Activated gamma-delta T cell treated with anti-CD3 and anti-CD28 coated beads, Interleukin-2, amount 50 U/mL, for 16 hours (primary cell): ENCODE measurements around the gene ERN2.
"Not testable (repeated sequence)": the region's sequence is repeated elsewhere in the genome, so short reads cannot be mapped to it uniquely, and the experiment has no call there.

ENCODE experiments used
- DNase-seq: peaks from one replicate; pipeline ENCODE4 v3.0.0-alpha.2; 2020; ENCODE audit warnings: low read depth

ERN2 gene

DNA sequence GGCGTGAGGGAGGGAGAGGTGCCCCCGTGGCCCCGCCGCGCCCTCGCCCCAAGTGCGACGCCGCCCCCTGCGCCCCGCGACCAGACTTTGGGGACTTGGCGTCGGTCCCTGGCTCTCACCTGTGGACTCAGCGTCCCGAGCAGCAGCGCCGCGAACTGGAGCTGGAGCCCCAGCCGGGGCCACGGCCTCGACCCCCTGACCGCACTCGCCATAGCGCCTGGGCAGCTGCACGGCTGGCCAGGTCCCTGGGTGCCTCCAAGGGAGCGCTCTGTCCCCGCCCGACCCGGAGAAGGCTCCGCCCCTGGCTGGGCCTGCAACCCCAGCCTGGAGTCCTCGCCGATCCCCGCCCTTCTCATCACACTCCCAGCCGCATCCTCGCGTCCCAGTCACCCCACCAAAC is at the start of gene ERN2:
TSS of gene ERN2 (minus strand) at position 247 of the 400 bp plus-strand sequence. CDS start at position 212, 35 bp downstream.
- DNase-seq: no peak

DNA sequence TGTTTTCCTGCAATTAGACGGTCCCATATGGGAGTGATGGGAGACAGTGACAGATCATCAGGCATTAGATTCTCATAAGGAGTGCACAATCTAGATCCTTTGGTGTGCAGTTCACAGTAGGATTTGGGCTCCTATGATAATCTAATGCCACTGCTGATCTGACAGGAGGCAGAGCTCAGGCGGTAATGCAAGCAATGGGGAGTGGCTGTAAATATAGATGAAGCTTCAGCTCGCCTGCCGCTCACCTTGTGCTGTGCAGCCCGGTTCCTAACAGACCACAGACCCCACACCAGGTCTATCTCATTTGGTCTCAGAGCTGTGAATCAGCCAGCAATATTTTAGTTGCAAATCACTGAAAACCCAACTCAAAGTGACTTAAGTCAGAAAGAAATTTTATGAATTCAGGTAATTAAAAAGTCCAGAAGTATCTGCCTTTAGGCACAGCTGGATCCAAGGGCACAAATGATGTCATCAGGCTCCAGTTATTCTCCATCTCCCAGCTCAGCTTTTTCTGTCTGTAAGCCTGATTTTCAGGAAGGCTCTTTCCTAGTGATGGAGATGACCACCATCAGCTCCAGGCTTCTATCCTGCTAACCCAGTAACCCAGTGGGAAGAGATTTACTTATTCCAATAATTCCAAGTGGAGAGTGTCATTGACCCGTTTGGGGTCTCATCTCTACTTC is 45.1 kb upstream of the ERN2 start:
- no peak for DNase-seq

DNA sequence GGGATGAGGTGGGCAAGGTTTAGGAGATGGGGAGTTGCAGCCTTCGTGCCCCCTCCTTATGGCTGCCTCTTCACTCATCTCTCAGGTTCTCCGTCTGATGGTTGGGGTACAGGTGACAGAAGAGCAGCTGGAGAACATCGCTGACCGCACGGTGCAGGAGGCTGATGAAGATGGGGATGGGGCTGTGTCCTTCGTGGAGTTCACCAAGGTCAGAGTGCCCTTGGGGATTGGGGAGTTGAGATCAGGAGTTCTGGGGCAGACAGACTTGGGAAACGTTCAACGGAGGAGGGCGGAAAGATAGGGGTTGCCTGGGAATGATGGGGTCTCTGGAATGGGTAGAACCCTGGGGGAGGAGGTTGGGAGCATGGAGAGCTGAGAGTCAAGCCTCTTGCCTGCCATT is 44.1 kb upstream of the ERN2 start:
- no peak for DNase-seq

DNA sequence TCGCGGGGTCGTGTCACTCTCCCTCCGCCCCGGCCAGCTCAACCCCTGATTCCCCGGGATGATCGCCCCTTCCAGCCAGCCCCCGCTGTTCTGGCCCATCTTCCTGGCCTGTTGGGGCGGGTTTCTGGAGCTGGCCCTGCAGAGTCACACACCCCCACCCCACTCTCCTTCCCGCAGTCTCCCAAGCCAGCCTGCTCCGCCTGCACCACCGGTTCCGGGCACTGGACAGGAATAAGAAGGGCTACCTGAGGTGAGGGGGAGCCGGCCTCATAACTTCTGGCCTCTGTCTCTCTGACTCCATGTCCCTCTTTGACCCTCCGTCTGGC is 42.4 kb upstream of the ERN2 start:
- no peak for DNase-seq

DNA sequence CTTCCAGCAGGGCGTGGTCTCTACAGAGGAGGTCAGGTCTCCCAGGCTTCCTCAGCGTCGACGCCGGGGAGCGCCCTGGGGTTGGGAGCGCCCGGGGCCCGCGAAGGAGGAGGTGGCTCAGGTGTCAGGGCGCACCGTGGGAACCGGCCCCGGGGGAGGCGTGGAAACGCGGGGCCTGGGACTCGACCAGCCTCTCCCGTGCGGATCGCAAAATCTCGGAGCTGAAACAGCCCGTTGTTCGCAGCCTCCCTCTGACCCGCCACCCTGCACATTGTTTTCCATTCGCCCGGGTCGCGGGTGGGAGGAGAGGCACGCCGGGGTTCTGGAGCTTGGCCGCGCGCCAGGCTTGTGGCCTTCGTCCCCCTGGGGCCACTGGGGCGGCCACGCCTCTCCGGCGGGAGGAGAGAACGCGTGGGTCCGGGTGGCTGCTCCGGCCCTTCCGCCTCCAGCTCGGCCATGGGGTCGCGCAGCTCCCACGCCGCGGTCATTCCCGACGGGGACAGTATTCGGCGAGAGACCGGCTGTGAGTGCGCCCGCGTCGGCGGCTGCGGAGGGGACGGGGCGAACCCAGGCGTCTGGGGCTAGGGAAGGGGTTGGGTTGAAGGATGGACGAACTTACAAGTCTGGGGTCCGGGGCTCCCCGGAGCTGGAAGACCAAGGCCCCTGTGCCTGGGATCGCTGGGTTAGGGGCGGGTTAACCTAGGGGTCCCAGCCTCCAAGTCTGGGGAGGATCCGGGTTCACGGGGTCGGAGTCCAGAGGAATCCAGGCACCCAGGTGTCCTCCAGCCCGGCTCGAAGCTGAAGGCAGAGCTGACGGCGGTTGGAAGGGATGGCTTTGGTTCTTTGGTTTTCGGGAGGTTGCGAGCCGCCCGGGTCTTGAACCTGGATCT is 41.8 kb upstream of the ERN2 start, which contains the start of gene CHP2:
TSS of gene CHP2 (plus strand) at position 433 of the 890 bp plus-strand sequence. CDS start at position 457, 24 bp downstream.
- DNase-seq: no peak

DNA sequence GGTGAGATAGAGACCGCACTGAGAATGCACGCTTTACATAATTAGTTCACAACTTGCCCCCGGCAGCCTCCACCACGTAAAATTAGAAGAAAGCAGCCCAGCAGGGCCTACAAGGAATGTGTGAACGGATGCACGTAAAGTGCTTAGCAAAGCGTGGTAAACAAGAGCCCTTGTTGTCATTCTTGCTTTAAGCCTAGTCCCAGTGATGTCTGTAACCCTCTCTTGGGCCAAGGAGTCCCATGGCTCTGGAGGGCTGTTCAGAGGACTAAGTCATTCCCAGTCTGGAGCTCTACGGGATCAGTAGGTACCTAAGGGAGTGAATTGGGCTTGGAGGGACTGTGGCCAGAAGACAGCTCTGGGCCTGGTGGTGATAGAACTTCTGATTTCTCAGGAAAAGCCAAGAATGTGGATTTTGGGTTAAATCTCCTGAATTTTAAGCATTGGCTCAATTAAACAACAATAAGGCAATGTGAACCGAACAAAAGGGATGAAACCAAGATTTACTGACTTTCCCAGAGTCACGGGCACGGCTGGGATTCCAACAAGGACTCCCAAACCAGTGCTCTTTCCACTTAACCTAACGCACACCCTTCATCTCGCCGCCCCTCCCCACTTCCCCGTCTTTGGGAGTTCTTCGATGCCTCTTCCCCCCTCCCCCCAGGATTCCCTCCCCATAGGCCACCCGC is 41.0 kb upstream of the ERN2 start:
- no peak for DNase-seq

DNA sequence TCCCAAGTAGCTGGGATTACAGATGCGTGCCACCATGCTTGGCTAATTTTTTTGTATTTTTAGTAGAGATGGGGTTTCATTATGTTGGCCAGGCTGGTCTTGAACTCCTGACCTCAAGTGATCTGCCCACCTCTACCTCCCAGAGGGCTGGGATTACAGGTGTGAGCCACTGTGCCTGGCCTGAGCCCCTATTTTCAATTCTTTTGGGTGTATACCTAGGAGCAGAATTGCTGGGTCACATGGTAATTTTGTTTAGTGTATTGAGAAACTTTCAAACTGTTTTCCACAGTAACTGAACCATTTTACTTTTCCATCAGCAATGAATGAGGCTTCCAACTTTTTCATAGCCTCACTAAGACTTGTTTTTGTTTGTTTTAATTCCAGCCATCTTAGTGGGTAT is 38.0 kb upstream of the ERN2 start:
- not testable (repeated sequence) for DNase-seq

DNA sequence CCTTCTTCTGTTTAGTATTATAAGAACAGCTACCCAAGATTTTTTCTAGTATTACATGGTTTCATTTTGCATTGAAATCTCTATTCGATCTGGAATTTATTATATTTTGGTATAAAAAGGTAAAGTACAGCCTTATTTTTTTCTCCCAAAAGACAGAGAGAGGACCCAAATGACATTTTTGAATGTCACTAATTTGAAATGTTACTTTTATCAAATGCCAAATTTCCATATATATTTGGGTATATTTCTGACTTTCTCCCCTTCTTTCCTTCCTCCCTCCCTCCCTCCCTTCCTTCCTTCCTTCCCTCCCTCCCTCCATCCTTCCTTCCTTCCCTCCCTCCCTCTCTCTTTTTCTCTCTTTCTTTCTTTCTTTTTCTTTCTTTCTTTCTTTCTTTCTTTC is 35.6 kb upstream of the ERN2 start:
- no peak for DNase-seq

DNA sequence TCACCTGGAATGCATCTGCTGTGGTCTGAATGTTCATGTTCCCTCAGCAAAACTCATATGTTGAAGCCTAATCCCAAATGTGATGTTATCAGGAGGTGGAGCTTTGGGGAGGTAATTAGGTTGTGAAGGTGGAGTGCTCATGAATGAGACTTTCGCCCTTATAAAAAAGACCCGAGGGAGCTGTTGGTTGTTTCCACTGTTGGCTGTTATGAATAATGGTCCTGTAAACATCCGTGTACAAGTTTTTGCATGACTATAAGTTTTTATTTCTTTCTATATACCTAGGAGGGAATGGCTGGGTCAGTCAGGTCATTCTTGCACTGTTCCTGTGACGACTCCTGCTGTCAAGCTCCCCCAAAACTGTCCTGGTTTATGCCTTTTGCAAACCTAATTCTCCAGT is 32.2 kb upstream of the ERN2 start:
- DNase-seq: no peak

DNA sequence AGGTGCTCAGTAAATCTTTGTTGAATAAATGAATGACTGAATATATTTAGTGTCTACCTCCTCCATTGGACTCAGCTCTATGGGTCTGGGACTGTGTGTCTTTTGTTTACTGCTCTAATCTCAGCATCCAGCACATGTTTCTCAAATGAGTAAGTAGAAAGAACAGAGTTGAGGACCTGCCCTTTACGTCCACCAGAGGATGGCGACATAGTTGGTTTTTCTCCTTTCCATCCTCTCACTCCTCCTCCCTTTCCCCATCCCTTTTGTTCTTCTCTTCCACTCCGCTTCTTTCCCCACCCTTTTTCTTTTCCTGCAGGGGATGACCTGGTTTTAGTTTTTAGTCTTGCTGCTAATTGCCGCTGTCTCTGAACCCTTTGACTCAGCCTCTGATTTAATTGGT is 29.7 kb upstream of the ERN2 start:
- DNase-seq: no peak

DNA sequence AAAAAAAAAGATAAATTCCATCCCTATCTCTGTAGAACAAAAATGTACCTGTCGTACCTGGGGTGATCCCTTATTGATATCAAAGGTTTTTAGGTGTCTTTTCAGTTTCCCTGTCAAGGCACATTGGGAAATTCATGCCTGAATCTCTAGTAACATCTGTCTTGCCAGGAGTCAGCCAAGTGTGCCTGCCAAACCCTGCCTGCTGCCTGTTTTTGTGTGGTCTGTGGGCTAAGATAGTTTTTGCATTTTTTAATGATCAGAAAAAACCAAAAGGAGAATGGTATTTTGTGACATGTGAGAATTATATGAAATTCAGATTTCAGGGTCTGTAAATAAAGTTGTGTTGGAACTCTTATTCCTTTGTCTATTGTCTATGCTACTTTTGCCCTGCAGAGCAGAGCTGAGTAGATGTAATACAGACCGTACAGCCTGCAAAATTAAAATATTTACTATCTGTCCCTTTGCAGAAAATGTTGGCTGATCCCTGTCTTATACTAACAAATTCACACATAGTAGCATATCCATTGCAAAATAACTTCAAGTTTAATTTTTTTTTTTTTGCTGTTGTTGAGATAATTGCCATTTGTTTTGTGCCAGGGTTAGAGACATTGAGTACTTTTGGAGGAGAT is 28.8 kb upstream of the ERN2 start:
- no peak for DNase-seq

DNA sequence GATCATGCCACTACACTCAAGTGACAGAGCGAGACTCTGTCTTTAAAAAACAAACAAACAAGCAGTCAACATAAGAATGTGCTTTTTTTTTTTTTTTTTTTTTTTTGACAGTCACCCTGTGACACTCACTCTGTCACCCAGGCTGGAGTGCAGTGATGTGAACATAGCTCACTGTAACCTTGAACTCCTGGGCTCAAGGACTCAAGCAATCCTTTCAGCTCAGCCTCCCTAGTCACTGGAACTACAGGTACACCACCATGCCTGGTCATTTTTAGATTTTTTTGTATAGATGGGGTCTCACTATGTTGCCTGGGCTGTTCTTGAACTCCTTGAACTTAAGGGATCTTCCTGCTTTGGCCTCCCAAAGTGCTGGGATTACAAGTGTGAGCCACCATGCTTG is 26.5 kb upstream of the ERN2 start:
- DNase-seq: no peak

DNA sequence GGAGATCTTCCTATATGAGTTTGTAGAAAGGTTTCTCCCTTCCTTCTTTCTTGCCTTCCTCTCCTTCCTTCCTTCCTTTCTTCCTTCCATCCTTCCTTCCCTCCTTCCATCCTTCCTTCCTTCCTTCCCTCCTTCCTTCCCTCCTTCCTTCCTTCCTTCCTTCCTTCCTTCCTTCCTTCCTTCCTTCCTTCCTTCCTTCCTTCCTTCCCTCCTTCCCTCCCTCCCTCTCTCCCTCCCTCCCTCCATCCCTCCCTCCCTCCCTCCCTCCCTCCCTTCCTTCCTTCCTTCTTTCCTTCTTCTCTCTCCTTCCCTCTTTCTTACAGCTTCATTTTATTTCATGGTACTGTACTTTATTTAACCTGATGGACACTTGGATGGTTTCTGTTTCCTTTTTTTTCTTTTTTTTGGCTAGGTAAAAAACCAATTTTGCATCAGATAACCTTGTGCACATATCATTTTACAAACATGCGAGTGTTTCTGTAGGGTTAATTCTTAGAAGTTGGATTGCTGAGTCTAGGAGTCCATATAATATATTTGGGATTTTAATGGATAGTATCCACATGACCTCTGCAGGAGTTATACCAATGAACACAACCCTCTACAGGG is 24.5 kb upstream of the ERN2 start:
- DNase-seq: not testable (repeated sequence)

DNA sequence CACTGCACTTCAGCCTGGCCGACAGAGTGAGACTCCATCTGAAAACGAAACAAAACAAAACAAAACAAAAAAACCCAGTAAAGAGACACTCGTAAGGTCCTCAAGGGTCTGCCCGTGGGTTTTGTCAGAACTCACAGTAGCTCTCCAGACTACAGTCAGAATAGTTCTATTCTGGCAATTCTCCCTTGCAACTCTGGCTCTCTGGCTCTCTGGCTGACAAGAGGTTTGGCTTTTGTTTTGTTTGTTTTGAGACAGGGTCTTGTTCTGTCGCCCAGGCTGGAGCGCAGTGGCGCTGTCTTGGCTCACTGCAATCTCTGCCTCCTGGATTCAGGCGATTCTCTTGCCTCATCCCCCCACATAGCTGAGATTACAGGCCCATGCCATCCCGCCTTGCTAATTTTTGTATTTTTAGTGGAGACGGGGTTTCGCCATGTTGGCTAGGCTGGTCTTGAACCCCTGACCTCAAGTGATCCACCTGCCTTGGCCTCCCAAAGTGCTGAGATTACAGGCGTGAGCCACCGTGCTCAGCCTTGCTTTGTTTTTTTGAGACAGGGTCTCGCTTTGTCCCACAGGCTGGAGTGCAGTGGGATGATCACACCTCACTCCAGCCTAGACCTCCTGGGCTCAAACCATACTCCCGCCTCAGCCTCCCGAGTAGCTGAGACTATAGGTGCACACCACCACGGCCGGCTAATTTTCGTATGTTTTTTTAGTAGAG is 21.3 kb upstream of the ERN2 start:
- DNase-seq: no peak

DNA sequence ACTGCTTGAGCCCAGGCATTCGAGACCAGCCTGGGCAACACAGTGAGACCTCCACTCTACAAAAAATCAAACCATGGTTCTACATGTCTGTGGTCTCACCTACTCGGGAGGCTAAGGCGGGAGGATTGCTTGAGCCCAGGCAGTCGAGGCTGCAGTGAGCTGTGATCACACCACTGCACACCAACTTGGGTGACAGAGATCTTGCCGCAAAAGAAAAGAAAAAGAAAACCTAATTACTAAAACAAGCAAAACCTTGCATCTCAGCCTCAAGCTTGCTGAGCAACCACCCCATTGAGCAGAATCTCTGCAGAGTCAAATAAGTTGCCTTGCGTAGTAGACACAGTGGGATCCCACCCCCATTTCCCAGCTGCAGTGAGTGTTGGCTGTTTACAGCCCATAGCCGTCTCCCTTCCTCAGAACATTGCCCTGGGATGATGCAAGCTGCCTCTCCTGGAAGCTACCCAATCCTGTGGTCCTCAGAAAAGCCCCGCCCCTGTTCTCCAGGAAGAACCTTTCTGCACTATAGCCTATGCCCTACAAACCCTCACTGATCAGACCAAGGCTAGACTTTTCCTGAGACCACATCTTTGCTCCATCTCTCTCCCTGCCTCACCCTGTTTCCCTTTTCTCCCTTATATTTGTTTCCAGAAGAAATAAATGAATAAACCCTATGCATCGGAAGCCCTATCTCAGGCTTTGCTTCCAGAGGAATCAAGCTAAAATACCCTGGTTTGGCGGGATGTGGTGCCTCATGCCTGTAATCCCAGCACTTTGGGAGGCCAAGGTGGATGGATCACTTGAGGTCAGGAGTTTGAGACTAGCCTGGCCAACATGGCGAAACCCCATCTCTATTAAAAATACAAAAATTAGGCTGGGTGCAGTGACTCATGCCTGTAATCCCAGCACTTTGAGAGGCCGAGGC is 16.7 kb upstream of the ERN2 start:
- DNase-seq: no peak

DNA sequence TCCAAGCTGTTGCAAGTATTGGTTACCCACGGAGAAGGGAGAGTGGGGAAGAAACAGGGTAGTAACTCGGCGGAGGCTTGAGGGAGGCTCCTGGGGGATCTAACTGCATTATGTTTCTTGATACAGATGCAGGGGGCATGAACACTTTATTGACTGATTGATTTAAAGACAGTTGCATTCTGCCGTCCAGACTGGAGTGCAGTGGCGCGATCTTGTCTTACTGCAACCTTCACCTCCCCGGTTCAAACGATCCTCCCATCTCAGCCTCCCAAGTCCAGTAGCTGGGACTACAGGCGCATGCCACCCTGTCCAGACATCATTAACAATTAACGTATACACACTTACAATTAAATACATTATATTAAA is 15.1 kb upstream of the ERN2 start:
- DNase-seq: no peak

DNA sequence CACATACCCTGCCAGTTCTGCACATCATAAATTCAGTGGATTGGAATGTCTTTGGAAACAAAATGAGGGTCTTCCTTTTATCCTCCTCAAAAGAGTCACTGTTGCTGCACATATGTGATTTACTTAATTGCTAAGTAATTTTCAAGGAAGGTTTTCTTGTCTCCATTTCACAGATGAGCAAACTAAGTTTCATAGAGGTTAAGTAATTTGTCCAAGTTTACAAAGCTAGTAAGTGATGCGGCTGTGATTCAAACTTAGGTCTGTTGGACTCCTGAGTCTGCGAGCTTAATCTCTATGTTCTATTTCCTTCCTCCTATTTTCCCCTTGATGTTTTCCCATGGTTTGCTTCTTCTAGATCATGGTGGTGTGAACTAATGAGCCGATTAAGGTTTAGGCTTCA is 13.7 kb upstream of the ERN2 start:
- no peak for DNase-seq

DNA sequence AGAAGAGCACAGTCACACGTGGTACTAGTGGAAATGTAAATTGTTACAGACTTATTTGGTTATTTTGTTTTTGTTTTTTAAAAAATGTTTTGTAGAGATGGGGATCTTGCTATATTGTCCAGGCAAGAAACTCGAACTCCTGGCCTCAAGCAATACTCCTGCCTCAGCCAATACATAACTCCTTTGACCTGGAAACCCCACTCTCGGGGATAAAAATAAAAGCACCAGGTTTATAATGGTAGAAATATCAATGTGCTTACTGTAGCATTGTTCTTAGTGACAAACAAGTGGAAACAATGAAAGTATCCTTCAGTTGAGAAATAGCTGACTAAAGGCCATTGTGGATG is 11.7 kb upstream of the ERN2 start:
- DNase-seq: no peak

DNA sequence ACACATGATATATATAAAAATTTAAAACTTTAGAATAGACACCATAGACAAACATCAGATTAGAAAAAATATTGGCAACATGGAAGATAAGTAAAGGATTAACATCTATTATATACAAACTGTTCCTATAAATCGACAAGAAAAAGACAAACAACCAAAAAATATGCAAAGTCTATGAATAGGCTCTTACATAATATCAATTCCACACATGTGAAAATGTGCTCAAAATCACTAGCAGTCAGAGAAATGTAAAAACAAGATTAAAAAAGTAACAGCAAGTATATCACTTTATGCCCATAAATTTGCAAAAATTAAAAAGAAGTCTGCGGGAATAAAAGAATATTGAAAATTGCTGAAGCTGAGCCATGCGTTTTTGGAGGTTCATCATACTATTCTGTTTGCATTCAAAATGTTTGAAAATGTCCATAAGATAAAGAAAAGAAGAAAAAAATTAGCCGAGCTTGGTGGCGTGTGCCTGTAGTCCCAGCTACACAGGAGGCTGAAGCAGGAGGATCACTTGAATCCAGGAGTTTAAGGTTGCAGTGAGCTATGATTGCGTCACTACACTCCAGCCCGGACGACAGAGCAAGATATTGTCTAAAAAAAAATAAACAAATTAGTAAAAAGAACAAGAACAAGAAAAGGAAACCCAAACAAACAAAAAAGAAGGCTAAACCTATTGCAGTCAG is 11.2 kb upstream of the ERN2 start:
- DNase-seq: no peak
